ENCODE data around the gene SMAD7. TPM values are rescaled to one million over a fixed set of nuclear protein-coding genes. Genes with fewer than 3 reads are reported as not detected.

The SMAD7 gene
- total RNA-seq, 4 donors from 2014 or later = 42.9 to 100 (median 68.7) TPM

DNA sequence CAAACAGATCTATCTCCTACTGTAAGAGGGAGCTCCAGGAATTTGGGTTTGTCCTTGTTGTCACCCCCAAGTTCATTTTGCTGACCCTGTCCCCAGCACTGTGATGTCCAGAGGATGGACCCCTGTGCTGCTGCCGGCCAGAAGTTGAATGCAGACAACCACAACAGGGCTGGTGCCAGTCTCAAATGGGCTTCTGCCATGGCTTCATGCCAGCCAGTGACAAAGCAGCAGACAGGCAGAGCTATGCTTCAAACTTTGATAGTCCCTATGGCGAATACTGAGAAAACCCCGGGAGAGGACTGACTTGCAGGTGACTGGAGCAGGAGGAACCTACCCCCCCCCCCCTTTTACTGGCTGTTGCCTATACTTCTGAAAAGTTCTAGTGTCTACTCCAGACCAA, 3.2 kb downstream of the SMAD7 start:
- no peak for TF ChIP-seq POLR2A (IDR thresholded peaks at IDR 0.05)
- TF ChIP-seq, protein P1, sequence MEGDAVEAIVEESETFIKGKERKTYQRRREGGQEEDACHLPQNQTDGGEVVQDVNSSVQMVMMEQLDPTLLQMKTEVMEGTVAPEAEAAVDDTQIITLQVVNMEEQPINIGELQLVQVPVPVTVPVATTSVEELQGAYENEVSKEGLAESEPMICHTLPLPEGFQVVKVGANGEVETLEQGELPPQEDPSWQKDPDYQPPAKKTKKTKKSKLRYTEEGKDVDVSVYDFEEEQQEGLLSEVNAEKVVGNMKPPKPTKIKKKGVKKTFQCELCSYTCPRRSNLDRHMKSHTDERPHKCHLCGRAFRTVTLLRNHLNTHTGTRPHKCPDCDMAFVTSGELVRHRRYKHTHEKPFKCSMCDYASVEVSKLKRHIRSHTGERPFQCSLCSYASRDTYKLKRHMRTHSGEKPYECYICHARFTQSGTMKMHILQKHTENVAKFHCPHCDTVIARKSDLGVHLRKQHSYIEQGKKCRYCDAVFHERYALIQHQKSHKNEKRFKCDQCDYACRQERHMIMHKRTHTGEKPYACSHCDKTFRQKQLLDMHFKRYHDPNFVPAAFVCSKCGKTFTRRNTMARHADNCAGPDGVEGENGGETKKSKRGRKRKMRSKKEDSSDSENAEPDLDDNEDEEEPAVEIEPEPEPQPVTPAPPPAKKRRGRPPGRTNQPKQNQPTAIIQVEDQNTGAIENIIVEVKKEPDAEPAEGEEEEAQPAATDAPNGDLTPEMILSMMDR (IDR thresholded peaks at IDR 0.05) = no peak
- peak overlapping the region; percentile 86 to 96 (median 91) for H3K4me3 ChIP-seq
- H3K9me3 ChIP-seq = no peaks in the 10 kb centered on the region
- peak overlapping the region; percentile 97 to 99 (median 99) for H3K27ac ChIP-seq
- no peak for DNase-seq
- H3K36me3 ChIP-seq = peaks cover 0 to 17% (median 0%) of the 10 kb centered on the region in 3 donors
- no peaks in the 10 kb centered on the region for H3K27me3 ChIP-seq
- peaks cover 0 to 51% (median 34%) of the 10 kb centered on the region in 4 donors for H3K4me1 ChIP-seq

DNA sequence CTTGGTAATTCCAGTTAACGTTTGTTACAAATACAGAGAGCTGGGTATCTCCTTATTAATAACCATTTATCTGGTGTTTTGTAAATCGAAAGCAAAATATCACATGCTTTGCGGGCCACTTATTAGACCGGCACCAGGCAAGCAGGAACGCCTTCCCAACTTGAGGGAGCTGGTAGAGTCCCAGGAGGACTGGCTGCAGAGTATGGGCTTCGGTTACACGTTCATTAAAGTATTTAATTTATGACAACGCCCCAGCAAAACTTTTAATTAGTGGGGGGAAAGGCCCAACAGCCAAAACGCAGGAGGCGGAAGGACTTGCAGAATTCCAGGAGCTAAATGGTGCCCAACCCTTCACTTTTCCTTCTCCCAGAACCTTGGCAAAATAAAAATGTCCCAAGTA, 3.7 kb downstream of the SMAD7 start:
- Histone ChIP-seq H3K4me1 (peaks cover 0 to 55% (median 35%) of the 10 kb centered on the region in 4 donors), H3K27me3 (no peaks in the 10 kb centered on the region), H3K4me3 (peak overlapping the region; percentile 86 to 96 (median 91)), H3K9me3 (no peaks in the 10 kb centered on the region), H3K36me3 (peaks cover 0 to 17% (median 0%) of the 10 kb centered on the region in 3 donors), H3K27ac (peak overlapping the region; percentile 23 to 99 (median 99))
- TF ChIP-seq, protein P1 (IDR thresholded peaks at IDR 0.05) = no peak
- TF ChIP-seq POLR2A (IDR thresholded peaks at IDR 0.05) = no peak
- no peak for DNase-seq

DNA sequence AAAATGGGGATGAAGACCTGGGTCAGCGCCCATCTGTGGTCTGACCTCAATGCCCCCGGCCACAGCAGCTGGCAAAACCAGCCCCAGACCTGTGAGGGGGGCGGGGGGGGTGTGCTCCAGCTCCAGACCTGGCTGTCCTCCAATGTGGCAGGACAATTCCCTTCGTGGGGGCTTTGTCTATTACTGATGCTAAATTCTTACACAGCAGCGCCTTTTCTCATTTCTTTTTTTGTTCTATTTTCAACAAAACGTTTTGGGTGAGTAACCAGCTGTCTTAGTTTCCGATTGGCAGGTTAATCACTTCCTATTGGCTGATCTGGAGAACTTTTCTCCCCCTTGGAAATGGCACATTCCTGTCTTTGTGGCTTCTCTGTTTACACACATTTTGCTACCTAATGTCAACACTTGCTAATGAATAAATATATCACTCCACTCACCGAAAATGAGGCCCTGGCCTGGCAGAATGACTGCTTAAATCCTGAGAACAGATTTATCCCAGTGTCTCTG, 4.4 kb downstream of the SMAD7 start:
- H3K4me1 ChIP-seq = peaks cover 4 to 62% (median 41%) of the 10 kb centered on the region in 4 donors
- peaks cover 0 to 23% (median 0%) of the 10 kb centered on the region in 3 donors for H3K36me3 ChIP-seq
- no peaks in the 10 kb centered on the region for H3K9me3 ChIP-seq
- no peaks in the 10 kb centered on the region for H3K27me3 ChIP-seq
- H3K27ac ChIP-seq = peak overlapping the region in 3 of 4 donors; percentile 31 to 99 (median 99)
- TF ChIP-seq, protein P1 (IDR thresholded peaks at IDR 0.05) = no peak
- no peak for TF ChIP-seq POLR2A (IDR thresholded peaks at IDR 0.05)
- no peak for DNase-seq
- H3K4me3 ChIP-seq = peak overlapping the region in 2 of 4 donors; percentile 86 to 96

DNA sequence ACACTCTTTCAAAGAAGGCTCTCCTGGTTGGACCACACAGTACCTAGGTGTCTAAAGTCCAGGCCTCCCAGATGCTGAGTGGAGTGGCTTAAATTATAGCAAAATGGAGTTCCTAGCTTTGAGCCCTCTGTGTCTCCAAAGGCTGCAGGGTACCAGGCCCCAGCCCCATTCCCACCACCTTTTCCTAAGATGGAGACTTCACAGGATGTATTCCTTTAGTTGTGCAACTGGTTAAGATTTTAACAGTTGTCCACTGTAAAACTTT, 4.9 kb downstream of the SMAD7 start:
- Histone ChIP-seq H3K9me3 (no peaks in the 10 kb centered on the region), H3K4me3 (peak overlapping the region in 2 of 4 donors; percentile 86 to 96), H3K36me3 (peaks cover 0 to 25% (median 0%) of the 10 kb centered on the region in 3 donors), H3K27ac (peak overlapping the region in 3 of 4 donors; percentile 31 to 99 (median 35)), H3K4me1 (peaks cover 9 to 67% (median 45%) of the 10 kb centered on the region in 4 donors), H3K27me3 (no peaks in the 10 kb centered on the region)
- no peak for DNase-seq
- no peak for TF ChIP-seq POLR2A (IDR thresholded peaks at IDR 0.05)
- TF ChIP-seq, protein P1 (IDR thresholded peaks at IDR 0.05) = no peak

DNA sequence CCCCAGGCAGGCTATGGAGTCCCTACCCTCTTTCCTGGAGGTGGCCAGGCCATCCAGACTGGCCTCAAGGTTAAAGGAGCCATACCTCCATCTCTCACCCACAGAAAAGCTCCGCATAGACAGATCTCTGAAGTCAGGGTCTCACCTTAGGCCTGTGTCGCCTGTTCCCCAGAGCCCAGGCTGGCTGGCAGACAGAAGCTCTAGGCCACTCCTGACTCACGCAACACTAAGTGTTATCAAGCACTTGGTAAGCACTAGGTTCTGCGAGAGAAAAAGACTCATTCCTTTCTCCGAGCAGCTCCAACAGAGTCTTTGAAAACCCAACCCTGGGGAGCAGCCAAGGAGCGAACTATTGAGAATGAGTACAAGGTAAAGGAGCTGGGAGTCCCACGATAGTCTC, 6.1 kb downstream of the SMAD7 start:
- no peaks in the 10 kb centered on the region for H3K9me3 ChIP-seq
- H3K4me3 ChIP-seq = peak overlapping the region in 2 of 4 donors; percentile 5 to 96
- DNase-seq = no peak
- H3K36me3 ChIP-seq = peaks cover 0 to 25% (median 0%) of the 10 kb centered on the region in 3 donors
- no peak for TF ChIP-seq POLR2A (IDR thresholded peaks at IDR 0.05)
- TF ChIP-seq, protein P1 (IDR thresholded peaks at IDR 0.05) = no peak
- H3K4me1 ChIP-seq = peaks cover 16 to 80% (median 49%) of the 10 kb centered on the region in 4 donors
- H3K27ac ChIP-seq = peak overlapping the region in 3 of 4 donors; percentile 12 to 83 (median 62)
- H3K27me3 ChIP-seq = no peaks in the 10 kb centered on the region
